H1 (cell line): ENCODE data around the gene LRRTM2.

Source experiments
- EP300 ChIP-seq, 2 experiments: IDR thresholded peaks; 1 replicate in 1 of 2; 2 replicates in 1 of 2; pipeline ENCODE4 v1.6.1; 2011 to 2012; ENCODE audit warnings: low read depth in 2 of 2, low read length in 2 of 2, mild to moderate bottlenecking in 2 of 2, borderline replicate concordance in 1 of 2, inconsistent platforms in 1 of 2, moderate library complexity in 1 of 2
- FOSL1 ChIP-seq: IDR thresholded peaks from 2 replicates; pipeline ENCODE4 v1.6.1; 2011; ENCODE audit warnings: mild to moderate bottlenecking, low read depth, low read length, moderate library complexity; ENCODE audit not compliant: insufficient read depth
- GABPA ChIP-seq: IDR thresholded peaks from 2 replicates; pipeline ENCODE4 v1.6.1; 2011; ENCODE audit warnings: mild to moderate bottlenecking, low read length, moderate library complexity, borderline replicate concordance; ENCODE audit not compliant: insufficient read depth
- JUND ChIP-seq: IDR thresholded peaks from 2 replicates; pipeline ENCODE4 v1.6.1; 2011; ENCODE audit warnings: mild to moderate bottlenecking, improper control_type of control experiment, low read length
- MAFK ChIP-seq: IDR thresholded peaks from 2 replicates; pipeline ENCODE4 v1.6.1; 2012; ENCODE audit warnings: low read depth, mild to moderate bottlenecking, improper control_type of control experiment, low read length
- POLR2A ChIP-seq, 2 experiments: IDR thresholded peaks; 1 replicate in 1 of 2; 2 replicates in 1 of 2; pipeline ENCODE4 v1.6.1; 2011; ENCODE audit warnings: low read depth in 2 of 2, low read length in 2 of 2, mild to moderate bottlenecking in 2 of 2; ENCODE audit errors: control extremely low read depth in 1 of 2
- POLR2AphosphoS5 ChIP-seq: IDR thresholded peaks from 2 replicates; pipeline ENCODE4 v1.6.1; 2011; ENCODE audit warnings: low read depth, low read length
- SP2 ChIP-seq: IDR thresholded peaks from 2 replicates; pipeline ENCODE4 v1.6.1; 2012; ENCODE audit warnings: mild to moderate bottlenecking, low read length, inconsistent platforms
- SUZ12 ChIP-seq: fragments of 200-600 bp; sonication (generic); IDR thresholded peaks from 2 replicates; pipeline ENCODE4 v1.6.1; 2012; ENCODE audit warnings: mild to moderate bottlenecking, inconsistent platforms, low read length, moderate library complexity, mixed read lengths
- TAF1 ChIP-seq: IDR thresholded peaks from 2 replicates; pipeline ENCODE4 v1.6.1; 2011; ENCODE audit warnings: mild to moderate bottlenecking, low read depth, low read length
- TF ChIP-seq, protein P1 (sequence below), 3 experiments: IDR thresholded peaks; 1 replicate in 2 of 3; 2 replicates in 1 of 3; pipeline versions ENCODE4 v1.5.1 to v1.6.1; 2011; ENCODE audit warnings: low read length in 3 of 3, mild to moderate bottlenecking in 3 of 3, inconsistent platforms in 2 of 3, low read depth in 1 of 3, moderate library complexity in 1 of 3; ENCODE audit not compliant: insufficient read depth in 1 of 3; ENCODE audit errors: control extremely low read depth in 1 of 3

DNA sequence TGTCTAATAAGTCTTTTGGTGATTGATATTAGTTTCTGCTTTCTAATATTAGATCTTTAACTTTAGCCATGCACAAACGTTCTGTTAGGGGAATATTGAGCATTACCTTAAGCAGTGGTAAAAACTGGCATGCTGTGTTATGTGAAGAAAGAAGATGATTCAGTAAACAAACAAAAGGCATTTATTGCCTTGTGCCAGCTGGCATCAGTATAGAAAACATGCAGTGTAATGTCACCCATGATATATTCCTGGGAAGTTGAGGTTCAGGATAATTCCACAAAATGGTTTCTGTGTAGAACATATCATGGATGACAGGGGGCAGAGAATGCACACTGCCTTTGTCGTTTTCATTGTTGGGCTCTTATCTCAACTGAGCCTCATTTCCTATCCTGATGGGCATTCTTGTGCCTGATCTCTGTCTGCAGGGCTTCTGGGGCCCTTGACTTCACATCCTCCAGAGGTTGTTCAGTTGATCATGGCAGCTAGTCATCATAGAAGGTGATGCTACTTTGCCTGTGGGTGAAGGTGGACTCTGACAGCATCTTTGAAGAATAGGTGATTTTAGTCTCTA, 24.2 kb downstream of the LRRTM2 start:
- TF ChIP-seq, protein P1, sequence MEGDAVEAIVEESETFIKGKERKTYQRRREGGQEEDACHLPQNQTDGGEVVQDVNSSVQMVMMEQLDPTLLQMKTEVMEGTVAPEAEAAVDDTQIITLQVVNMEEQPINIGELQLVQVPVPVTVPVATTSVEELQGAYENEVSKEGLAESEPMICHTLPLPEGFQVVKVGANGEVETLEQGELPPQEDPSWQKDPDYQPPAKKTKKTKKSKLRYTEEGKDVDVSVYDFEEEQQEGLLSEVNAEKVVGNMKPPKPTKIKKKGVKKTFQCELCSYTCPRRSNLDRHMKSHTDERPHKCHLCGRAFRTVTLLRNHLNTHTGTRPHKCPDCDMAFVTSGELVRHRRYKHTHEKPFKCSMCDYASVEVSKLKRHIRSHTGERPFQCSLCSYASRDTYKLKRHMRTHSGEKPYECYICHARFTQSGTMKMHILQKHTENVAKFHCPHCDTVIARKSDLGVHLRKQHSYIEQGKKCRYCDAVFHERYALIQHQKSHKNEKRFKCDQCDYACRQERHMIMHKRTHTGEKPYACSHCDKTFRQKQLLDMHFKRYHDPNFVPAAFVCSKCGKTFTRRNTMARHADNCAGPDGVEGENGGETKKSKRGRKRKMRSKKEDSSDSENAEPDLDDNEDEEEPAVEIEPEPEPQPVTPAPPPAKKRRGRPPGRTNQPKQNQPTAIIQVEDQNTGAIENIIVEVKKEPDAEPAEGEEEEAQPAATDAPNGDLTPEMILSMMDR (IDR thresholded peaks at IDR 0.05; ENCODE audit: control extremely low read depth in 1 of 3, insufficient read depth in 1 of 3, low read depth in 1 of 3, low read length in 3 of 3), result no peak
- TF ChIP-seq TAF1 (no peak), JUND (no peak), GABPA (no peak), EP300 (IDR thresholded peaks at IDR 0.05; ENCODE audit: borderline replicate concordance in 1 of 2, low read depth in 2 of 2, low read length in 2 of 2) (no peak), SP2 (no peak), SUZ12 (no peak), FOSL1 (no peak), MAFK (no peak), POLR2A (IDR thresholded peaks at IDR 0.05; ENCODE audit: control extremely low read depth in 1 of 2, low read depth in 2 of 2, low read length in 2 of 2) (no peak), POLR2AphosphoS5 (no peak)
